ENCODE data around the gene CYP2R1.

GRCh38 chr11:14861680-14862079, 30.4 kb downstream of the CYP2R1 start:
- TF ChIP-seq CTCF (IDR thresholded peaks at IDR 0.05 in 8 of 11, conservative IDR thresholded peaks at IDR 0.05 in 3 of 11) (no peak), POLR2A (IDR thresholded peaks at IDR 0.05) (no peak)

Data from spleen (tissue), 7 donors.